Heart left ventricle (tissue), 16 donors: ENCODE results near the gene ATXN7L1. TPM values are rescaled to one million over a fixed set of nuclear protein-coding genes. Genes with fewer than 3 reads are reported as not detected.

Experiments used
- ATAC-seq, 4 donors: fragments of 200-7000 bp; cut with Tn5 transposase; one replicate each; pipeline ENCODE4 v1.9.1; 2020 to 2022; ENCODE audit warnings: moderate library complexity in 4 of 4, mild to moderate bottlenecking in 3 of 4, moderate number of reproducible peaks in 1 of 4
- DNase-seq, 5 donors: peaks; one replicate each; pipeline ENCODE4 v3.0.0-alpha.2; 2020
- H3K27ac ChIP-seq, 12 donors: fragments of 200-600 bp; sonication (generic) in 4 of 12; one replicate each; pipeline versions ENCODE4 v1.5.0 to v1.8.0; 2016 to 2022; ENCODE audit warnings: mild to moderate bottlenecking in 2 of 12
- H3K27me3 ChIP-seq, 9 donors: fragments of 200-600 bp; sonication (generic) in 2 of 9; one replicate each; pipeline versions ENCODE4 v1.5.1 to v1.8.0; 2016 to 2022; ENCODE audit warnings: mild to moderate bottlenecking in 3 of 9
- H3K36me3 ChIP-seq, 9 donors: fragments of 200-600 bp; sonication (generic) in 2 of 9; one replicate each; pipeline versions ENCODE4 v1.5.0 to v1.8.0; 2018 to 2022; ENCODE audit warnings: mild to moderate bottlenecking in 2 of 9
- H3K4me1 ChIP-seq, 12 donors: fragments of 200-600 bp; sonication (generic) in 4 of 12; one replicate each; pipeline versions ENCODE4 v1.5.0 to v1.8.0; 2016 to 2022; ENCODE audit warnings: mild to moderate bottlenecking in 3 of 12
- H3K4me3 ChIP-seq, 12 donors: fragments of 200-600 bp; sonication (generic) in 4 of 12; one replicate each; pipeline versions ENCODE4 v1.5.0 to v1.8.0; 2017 to 2022; ENCODE audit warnings: mild to moderate bottlenecking in 9 of 12, moderate library complexity in 4 of 12
- H3K9me3 ChIP-seq, 12 donors: fragments of 200-600 bp; sonication (generic) in 4 of 12; one replicate each; pipeline versions ENCODE4 v1.5.0 to v1.8.0; 2016 to 2022; ENCODE audit warnings: mild to moderate bottlenecking in 1 of 12
- POLR2A ChIP-seq, 2 donors: fragments of 450-650 bp; IDR thresholded peaks; one replicate each; pipeline ENCODE4 v1.6.1; 2017; ENCODE audit warnings: antibody characterized with exemption in 2 of 2, mild to moderate bottlenecking in 2 of 2, moderate library complexity in 2 of 2
- WGBS, 4 donors: extraction: QIAGEN DNeasy Blood & Tissue Kit in 2 of 4; methylation state at CpG; one replicate each; pipeline versions ENCODE4 v1.1.5 to v1.1.7; 2013 to 2018; 5-methylcytosine and 5-hydroxymethylcytosine counted together
- intact Hi-C, 10 donors: fragments of 100-400 bp; cut with DNase I; formaldehyde crosslinking; loops; one replicate each; pipeline versions ENCODE4 v1.11.1 to v1.14.2; 2022
- polyA plus RNA-seq, 2 donors: library from polyadenylated mRNA; stranded (reverse); fragments of 200-250 nt; gene quantifications; one replicate each; pipeline ENCODE4 v1.2.3, GENCODE V29; 2013
- total RNA-seq, 9 donors: library from RNA; depleted of rRNA in 2 of 9; stranded (reverse); fragments of >200 nt in 2 of 9; fragmentation: NEBNext Ultra II Directional in 3 of 9; extraction: Animal tissue kit (Norgen Biotek cat#: 25700) in 3 of 9; gene quantifications; one replicate each; pipeline versions ENCODE4 v1.1.0 to v1.2.4, GENCODE V29; 2016 to 2023
- TF ChIP-seq, protein P1 (sequence below), 12 donors: fragments of 200-600 bp; sonication (generic) in 4 of 12; IDR thresholded peaks; one replicate each; pipeline versions ENCODE4 v1.5.0 to v1.8.0; 2018 to 2022; ENCODE audit warnings: antibody characterized with exemption in 12 of 12, mild to moderate bottlenecking in 5 of 12
- donor health status: ischemic (EF 13 %, LVEDD 7.1; RV severe dilation, severe dysfunction).
- donor health status: healthy with polysubstance abuse.
- donor health status: DM: no; HTN: yes; CAD: no.
- donor health status: DM: no; HTN: no; CAD: no.
- donor health status: ischemic (EF 25% LVEDD 6.9; RV normal size, moderate dysfunction).
- donor health status: ischemic (EF 25% LVEDD 5.7; RV mildly dilated, moderate dysfunction).
- donor health status: healthy.
- donor health status: DM: yes; HTN: yes; CAD: no.
- donor health status: ischemic (EF 35%, LVEDD 5.7; RV mildly dilated, moderate dysfunction).
- donor health status: nonischemic (EF 11% LVEDD 7.7; RV severe dilation, severe dysfunction).
- donor health status: DM: yes; HTN: yes; CAD: no.
- donor health status: PGD.
- donor health status: ischemic (EF 29% LVEDD 5.4; RV normal size, mild dysfunction).
- donor health status: nonischemic (EF 23%, LVEDD 6.1; RV moderate dilation, normal function).

ATXN7L1 gene
- total and polyA plus RNA-seq, 11 donors, result 2.0 to 10.6 (median 3.6) TPM

DNA sequence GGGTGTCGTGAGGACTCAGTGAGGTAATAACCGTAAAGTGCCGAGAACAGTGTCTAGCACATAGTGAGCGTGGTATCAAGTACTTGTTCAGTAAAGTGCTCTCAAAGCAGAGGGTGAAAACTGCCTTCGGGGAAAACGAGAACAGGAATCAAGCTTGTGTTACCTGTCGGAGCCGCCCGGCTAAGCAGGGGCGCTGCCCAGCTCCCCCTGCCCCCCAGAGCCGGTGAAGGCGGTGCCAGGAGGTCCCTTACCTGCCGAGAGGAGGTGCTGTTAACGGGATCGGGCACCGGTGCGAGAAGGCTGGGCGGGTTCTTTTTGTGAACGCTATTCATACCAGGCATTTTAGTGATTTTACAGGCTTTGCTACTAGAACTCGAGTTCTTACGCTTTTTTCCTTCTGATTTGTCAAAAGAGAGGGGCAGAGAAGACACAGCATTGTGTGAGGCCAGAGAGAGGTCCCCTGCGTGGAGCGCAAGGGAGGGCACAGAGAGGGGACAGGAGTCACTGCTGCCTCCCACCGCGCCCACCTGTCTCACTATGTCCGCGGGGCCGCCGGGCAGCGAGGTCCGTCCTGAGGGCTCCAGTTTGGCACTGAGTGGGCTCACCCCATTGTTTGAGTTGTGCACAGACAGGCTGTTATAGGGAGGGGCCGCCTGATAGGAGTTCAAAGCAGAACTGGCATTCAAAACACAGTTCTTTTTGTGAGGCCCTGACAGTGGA is 262.6 kb downstream of the ATXN7L1 start:
- WGBS, 4 donors, result 93 to 96% (median 95%) methylated on average over 24 to 32 of the region's 32 CpGs

DNA sequence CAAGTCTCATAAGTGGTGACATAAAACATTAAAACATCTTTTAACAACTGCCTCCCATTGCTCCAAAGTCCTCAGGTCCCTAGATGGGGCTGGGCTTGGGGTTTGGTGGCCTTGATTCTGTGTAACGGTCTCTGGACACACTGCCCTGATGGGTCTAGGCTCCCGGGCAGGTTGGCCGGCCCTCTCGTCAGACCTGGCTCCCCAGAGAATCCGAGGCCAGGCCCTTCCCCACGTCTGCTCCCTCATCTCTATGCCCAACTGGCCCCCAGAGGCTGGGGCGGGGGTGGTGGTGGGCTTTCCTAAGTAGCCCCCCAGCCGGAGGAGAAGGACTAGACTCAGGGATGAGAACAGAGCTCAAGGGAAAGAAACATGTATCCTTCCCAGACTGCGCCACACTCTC is 263.6 kb downstream of the ATXN7L1 start:
- no peak overlapping the region for H3K27ac ChIP-seq
- H3K4me3 ChIP-seq, result no peak overlapping the region
- DNase-seq (no peak), ATAC-seq (no peak)
- H3K27me3 ChIP-seq, result no peaks in the 10 kb centered on the region
- intact Hi-C loops, result no loop called here
- H3K9me3 ChIP-seq, result no peaks in the 10 kb centered on the region
- no peak for TF ChIP-seq POLR2A (IDR thresholded peaks at IDR 0.05)
- TF ChIP-seq, protein P1, sequence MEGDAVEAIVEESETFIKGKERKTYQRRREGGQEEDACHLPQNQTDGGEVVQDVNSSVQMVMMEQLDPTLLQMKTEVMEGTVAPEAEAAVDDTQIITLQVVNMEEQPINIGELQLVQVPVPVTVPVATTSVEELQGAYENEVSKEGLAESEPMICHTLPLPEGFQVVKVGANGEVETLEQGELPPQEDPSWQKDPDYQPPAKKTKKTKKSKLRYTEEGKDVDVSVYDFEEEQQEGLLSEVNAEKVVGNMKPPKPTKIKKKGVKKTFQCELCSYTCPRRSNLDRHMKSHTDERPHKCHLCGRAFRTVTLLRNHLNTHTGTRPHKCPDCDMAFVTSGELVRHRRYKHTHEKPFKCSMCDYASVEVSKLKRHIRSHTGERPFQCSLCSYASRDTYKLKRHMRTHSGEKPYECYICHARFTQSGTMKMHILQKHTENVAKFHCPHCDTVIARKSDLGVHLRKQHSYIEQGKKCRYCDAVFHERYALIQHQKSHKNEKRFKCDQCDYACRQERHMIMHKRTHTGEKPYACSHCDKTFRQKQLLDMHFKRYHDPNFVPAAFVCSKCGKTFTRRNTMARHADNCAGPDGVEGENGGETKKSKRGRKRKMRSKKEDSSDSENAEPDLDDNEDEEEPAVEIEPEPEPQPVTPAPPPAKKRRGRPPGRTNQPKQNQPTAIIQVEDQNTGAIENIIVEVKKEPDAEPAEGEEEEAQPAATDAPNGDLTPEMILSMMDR (IDR thresholded peaks at IDR 0.05), result no peak
- peaks cover 0 to 5% (median 0%) of the 10 kb centered on the region in 12 donors for H3K4me1 ChIP-seq
- peaks cover 0 to 53% (median 23%) of the 10 kb centered on the region in 9 donors for H3K36me3 ChIP-seq
- WGBS, 4 donors, result 88 to 95% (median 94%) methylated on average over 4 to 9 of the region's 9 CpGs

More for the DNA sequence above, 262.6 kb downstream of the ATXN7L1 start:
- intact Hi-C loops, result no loop called here
- ATAC-seq (no peak), DNase-seq (no peak)
- Histone ChIP-seq H3K27ac (no peak overlapping the region), H3K4me3 (no peak overlapping the region), H3K36me3 (peaks cover 0 to 63% (median 28%) of the 10 kb centered on the region in 9 donors), H3K9me3 (no peaks in the 10 kb centered on the region), H3K27me3 (no peaks in the 10 kb centered on the region), H3K4me1 (peaks cover 0 to 5% (median 0%) of the 10 kb centered on the region in 12 donors)
- TF ChIP-seq, protein P1 (IDR thresholded peaks at IDR 0.05), result no peak
- TF ChIP-seq POLR2A (IDR thresholded peaks at IDR 0.05), result no peak

DNA sequence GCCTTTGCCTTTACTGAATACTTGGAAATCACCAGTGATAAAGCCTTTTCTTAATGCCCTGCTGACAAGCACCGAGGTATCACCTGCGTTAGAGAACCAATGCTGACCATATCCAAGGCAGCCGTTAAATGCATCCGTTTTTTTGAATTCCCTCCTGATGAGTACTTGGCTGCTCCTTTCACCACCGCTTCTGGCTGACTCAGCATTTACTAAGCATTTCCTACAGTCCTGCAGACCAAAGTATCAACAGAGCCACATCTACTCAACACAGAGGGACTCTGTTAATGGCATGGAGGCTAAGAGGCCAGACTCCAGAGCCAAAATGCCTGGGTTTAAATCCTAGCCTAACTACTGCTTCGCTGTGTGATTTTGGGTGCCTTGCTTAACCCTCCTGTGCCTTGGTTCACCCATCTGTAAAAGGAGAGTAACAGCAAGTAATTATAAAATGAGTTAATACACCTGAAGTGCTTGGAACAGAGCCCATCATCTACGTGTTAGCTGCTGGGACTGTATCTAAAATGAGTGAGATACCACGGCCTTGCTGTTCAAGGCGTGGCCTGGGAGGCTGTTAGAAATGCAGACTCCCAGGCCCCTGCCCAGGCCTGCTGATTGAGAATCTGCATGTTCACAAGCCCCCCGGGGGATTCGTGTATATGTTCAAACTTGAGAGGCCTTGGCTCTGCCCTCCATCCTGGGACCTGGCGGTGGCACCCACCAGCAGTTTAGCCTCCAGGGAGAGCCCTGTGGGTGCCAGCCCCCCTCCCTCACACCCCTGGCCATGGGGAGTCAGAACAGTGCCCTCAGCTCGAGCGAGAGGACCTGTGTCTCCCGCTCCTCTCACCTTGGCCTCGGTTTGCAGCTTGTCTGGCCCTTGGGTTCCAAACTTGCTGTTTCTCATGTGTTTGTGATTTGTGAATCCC is 264.3 kb downstream of the ATXN7L1 start:
- Histone ChIP-seq H3K4me1 (peaks cover 0 to 1% (median 0%) of the 10 kb centered on the region in 12 donors), H3K27ac (no peak overlapping the region), H3K9me3 (no peaks in the 10 kb centered on the region), H3K27me3 (no peaks in the 10 kb centered on the region), H3K36me3 (peaks cover 0 to 47% (median 22%) of the 10 kb centered on the region in 9 donors), H3K4me3 (no peak overlapping the region)
- WGBS, 4 donors, result 90 to 92% (median 91%) methylated on average over 16 of the region's 16 CpGs
- DNase-seq (no peak), ATAC-seq (no peak)
- TF ChIP-seq, protein P1 (IDR thresholded peaks at IDR 0.05), result no peak
- no peak for TF ChIP-seq POLR2A (IDR thresholded peaks at IDR 0.05)
- intact Hi-C loops, result no loop called here
